GM11168 (cell line): ENCODE measurements around the gene CASD1.

ENCODE experiments used
- in situ Hi-C: fragments of 300-500 bp; cut with MboI; formaldehyde crosslinking; loops from one replicate; pipeline ENCODE4 v1.12.0; 2022; ENCODE audit warnings: low sequenced_read_pairs; ENCODE audit not compliant: unreplicated experiment

Gene CASD1

DNA sequence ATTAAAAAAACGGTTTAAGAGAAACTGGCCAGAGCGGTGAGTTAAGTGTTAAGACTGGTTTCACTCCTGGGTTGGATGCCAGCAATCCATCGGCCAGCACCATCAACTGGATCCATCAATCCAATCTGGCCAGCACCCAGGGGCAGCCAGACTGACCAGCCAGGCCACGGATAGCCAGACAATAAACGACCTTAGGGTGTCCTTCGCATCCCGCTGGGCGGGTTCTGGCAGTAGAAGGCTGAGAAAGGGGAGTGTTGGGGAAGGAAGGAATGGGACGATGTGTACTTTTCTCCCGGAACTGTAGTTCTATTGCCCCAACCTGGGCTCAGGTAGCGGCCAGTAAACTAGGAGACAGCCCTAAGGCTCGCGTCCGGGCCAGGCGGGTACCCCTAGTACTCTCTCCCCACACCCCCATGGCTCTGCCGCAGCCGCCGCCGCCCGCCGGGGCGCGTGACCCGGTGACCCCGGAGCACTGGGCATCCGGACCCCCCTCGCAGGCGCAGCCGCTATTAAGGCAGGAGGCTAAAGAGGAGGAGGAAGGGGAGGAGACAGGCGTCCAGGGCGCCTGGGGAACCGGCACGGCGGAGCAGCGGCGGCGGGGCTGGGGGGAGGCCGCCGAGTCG lies at the start of gene CASD1:
Gene CASD1 (plus strand): TSS at position 546 of the 623 bp plus-strand sequence. CDS start 276 bp downstream, outside the sequence.
- in situ Hi-C loops: no loop called here

GRCh38 chr7:94466516-94466915 lies 43.1 kb upstream of the CASD1 start:
- in situ Hi-C loops: no loop called here

GRCh38 chr7:94471604-94472003 lies 38.0 kb upstream of the CASD1 start:
- in situ Hi-C loops: no loop called here

GRCh38 chr7:94472608-94473007 lies 37.0 kb upstream of the CASD1 start:
- in situ Hi-C loops: no loop called here

GRCh38 chr7:94476251-94476840 lies 33.3 kb upstream of the CASD1 start:
- in situ Hi-C loops: no loop called here

DNA sequence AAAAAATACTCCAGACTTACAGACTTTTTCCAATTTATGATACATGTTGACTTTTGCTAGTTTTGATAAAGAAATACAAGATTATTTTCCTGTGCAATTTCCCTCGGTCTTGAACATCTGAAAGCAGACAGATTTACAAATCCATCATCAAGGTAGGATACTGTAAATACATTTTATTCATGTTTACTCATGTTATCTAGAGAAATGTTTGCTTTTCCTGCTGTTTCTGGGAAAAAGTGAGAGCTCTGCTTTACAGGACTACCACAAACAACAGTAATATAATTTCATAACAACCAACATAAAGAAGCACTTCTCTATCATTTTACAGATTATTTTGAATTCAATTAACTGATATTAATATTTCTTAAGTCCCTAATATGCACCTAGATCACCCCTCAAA lies 31.7 kb upstream of the CASD1 start:
- in situ Hi-C loops: no loop called here

- in situ Hi-C loops: no loop called here
These were observed 30.9 kb upstream of the CASD1 start for GRCh38 chr7:94478648-94479214.

GRCh38 chr7:94481279-94481678 lies 28.3 kb upstream of the CASD1 start:
- in situ Hi-C loops: no loop called here

DNA sequence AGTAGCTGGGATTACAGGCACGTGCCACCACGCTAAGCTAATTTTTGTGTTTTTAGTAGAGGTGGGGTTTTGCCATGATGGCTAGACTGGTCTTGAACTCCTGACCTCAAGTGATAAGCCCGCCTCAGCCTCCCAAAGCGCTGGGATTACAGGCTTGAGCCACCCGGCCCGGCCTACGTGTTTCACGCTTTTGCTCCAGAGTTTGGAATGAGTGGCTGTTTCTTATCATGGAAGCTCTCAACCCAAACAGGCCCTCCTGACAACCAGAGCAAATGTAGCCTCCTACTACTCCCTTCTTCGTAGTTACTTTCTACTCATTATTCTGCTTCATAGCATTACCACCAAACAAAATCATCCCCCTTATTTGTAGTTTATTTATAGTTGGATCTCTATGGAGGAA lies 26.8 kb upstream of the CASD1 start:
- in situ Hi-C loops: no loop called here

- in situ Hi-C loops: no loop called here
These were observed 25.8 kb upstream of the CASD1 start for GRCh38 chr7:94483843-94484242.

DNA sequence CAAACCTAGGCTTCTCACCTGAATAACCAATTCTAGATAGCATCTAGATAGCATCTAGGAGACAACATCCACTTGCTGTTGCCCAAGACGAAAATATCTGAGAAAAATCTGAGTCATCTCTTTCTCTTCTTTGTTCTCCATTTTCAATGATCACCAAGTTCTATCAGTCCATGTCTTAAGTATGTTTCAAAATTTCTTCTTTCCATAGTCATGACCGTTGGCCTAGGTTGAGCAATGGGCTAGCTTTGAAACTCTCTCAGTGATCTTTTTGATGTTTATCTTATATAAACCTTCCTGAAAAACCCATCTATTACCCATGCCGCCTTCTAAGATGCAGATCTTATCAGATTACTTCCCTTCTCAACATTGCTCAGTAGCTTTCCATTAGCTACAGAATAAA lies 23.4 kb upstream of the CASD1 start:
- in situ Hi-C loops: no loop called here

DNA sequence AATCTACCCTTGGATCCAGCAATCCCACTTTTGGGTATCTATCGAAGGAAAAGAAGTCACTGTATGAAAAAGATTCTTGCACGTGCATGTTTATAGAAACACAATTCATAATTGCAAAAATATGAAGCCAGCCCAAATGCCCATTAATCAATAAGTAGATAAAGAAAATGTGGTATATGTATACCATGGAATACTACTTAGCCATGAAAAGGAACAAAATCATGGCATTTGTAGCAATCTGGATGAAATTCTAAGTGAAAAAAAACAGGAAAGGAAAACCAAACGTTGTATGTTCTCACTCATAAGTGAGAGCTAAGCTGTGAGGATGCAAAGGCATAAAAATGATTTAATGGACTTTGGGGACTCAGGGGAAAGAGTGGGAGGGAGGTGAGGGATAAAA lies 18.2 kb upstream of the CASD1 start:
- in situ Hi-C loops: no loop called here

DNA sequence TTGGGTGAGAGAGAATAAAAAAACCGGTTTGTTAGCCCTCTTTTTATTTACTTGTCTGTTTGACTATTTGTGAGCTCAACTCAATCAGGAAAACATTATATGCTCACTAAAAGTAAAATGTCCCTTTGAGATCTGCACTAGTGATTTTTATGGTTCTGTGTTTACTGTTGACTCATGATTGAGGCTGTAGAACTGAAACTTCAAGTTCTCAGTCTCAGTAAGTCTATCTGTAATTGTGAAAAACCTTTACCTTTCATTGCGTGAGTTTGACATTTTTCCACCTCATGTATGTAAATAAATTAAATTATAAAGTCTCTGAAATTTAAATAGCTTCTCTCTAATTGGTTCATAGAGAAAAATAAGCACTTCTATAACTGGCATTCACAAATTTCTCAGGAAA lies 17.0 kb upstream of the CASD1 start:
- in situ Hi-C loops: no loop called here

- in situ Hi-C loops: no loop called here
These were observed 11.5 kb upstream of the CASD1 start for GRCh38 chr7:94497874-94498670.

DNA sequence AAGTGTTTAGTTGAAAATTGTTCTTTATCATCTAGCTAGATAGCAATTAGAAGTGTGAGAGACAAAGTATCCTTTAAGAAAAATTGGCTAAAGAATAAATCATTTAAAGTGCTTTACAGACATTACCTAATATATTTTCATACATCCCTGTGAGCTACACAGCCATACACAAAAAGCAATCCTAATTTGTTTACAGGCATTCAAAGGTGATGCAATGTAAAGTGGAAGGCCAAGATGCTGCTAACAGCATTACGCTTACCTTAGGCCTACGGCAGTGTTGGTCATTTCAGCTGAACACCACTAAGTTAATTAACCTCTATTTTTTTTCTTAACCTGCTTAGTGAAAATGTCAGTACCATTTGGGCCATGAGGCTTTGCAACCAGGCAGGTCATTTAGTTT lies 10.7 kb upstream of the CASD1 start:
- in situ Hi-C loops: no loop called here

DNA sequence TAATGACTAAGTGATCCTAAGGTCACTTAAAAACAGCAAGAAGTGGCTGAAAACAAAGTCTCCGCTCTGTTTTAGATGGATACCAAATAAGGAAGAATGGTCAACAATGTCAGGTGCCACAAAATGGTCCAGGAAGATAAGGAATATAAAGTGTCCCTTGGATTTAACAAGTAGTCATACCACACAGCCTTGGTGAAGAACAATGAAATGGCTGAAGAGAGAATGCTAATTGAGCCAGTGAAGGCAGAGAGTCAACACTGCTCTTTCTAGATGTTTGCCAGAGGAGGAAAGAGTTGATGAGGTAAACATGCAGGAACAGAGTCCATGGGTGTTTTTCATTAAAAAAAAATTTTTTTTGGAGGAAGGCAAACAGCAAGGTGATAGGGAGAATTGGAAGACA lies 2.1 kb upstream of the CASD1 start:
- in situ Hi-C loops: no loop called here

- in situ Hi-C loops: no loop called here
These were observed 1.6 kb upstream of the CASD1 start for GRCh38 chr7:94507962-94508361.

- in situ Hi-C loops: no loop called here
These were observed 425 bp downstream of the CASD1 start for GRCh38 chr7:94509887-94510581.

- in situ Hi-C loops: no loop called here
These were observed 1.2 kb downstream of the CASD1 start for GRCh38 chr7:94510582-94511496.

GRCh38 chr7:94511718-94512117 lies 2.1 kb downstream of the CASD1 start:
- in situ Hi-C loops: no loop called here
